Left ventricle myocardium inferior (tissue), 1 donor: ENCODE results near the gene PHF19. TPM values are rescaled to one million over a fixed set of nuclear protein-coding genes. Genes with fewer than 3 reads are reported as not detected.

Experiments used
- DNase-seq: peaks from one replicate; pipeline ENCODE4 v3.0.0-alpha.2; 2020
- H3K27ac ChIP-seq: fragments of 200-600 bp; replicated peaks from 2 replicates; pipeline ENCODE4 v1.8.0; 2021
- H3K27me3 ChIP-seq: fragments of 200-600 bp; 2 replicates; pipeline ENCODE4 v1.8.0; 2021; ENCODE audit warnings: low read depth
- H3K36me3 ChIP-seq: fragments of 200-600 bp; 2 replicates; pipeline ENCODE4 v1.8.0; 2021
- H3K4me1 ChIP-seq: fragments of 200-600 bp; 2 replicates; pipeline ENCODE4 v1.8.0; 2021
- H3K4me3 ChIP-seq: fragments of 200-600 bp; 2 replicates; pipeline ENCODE4 v1.8.0; 2021; ENCODE audit warnings: mild to moderate bottlenecking, moderate library complexity
- H3K9me3 ChIP-seq: fragments of 200-600 bp; replicated peaks from 2 replicates; pipeline ENCODE4 v1.8.0; 2021
- CTCF ChIP-seq: fragments of 200-600 bp; IDR thresholded peaks from 2 replicates; pipeline ENCODE4 v1.8.0; 2021; ENCODE audit warnings: antibody characterized with exemption, mild to moderate bottlenecking, borderline replicate concordance
- intact Hi-C: fragments of 100-400 bp; cut with micrococcal nuclease; formaldehyde crosslinking; loops from one replicate; pipeline ENCODE4 v1.11.0; 2022
- total RNA-seq: library from RNA; stranded (reverse); fragmentation: NEBNext Ultra II Directional; extraction: Animal tissue kit (Norgen Biotek cat#: 25700); gene quantifications from one replicate; pipeline ENCODE4 v1.2.1, GENCODE V29; 2021
- donor health status: DM: no; HTN: yes; CAD: no; lungs with severe emphysema.

Gene PHF19
- total RNA-seq, 1 donor from 2014 or later: 13.0 TPM

- Histone ChIP-seq H3K27ac (peak overlapping the region; percentile 88), H3K4me1 (peaks cover 9% of the 10 kb centered on the region), H3K27me3 (no peaks in the 10 kb centered on the region), H3K4me3 (peak overlapping the region; percentile 71), H3K36me3 (peaks cover 12% of the 10 kb centered on the region), H3K9me3 (no peaks in the 10 kb centered on the region)
- no peak for TF ChIP-seq CTCF
- intact Hi-C loops: no loop called here
- no peak for DNase-seq
Measured at GRCh38 chr9:120868339-120868675, 8.7 kb downstream of the PHF19 start.

GRCh38 chr9:120867676-120868338 is 9.2 kb downstream of the PHF19 start:
- Histone ChIP-seq H3K27ac (peak overlapping the region; percentile 88), H3K4me3 (peak overlapping the region; percentile 71), H3K27me3 (no peaks in the 10 kb centered on the region), H3K9me3 (no peaks in the 10 kb centered on the region), H3K36me3 (peaks cover 12% of the 10 kb centered on the region), H3K4me1 (peaks cover 9% of the 10 kb centered on the region)
- intact Hi-C loops: no loop called here
- no peak for DNase-seq
- no peak for TF ChIP-seq CTCF

GRCh38 chr9:120866651-120867050 is 10.3 kb downstream of the PHF19 start:
- Histone ChIP-seq H3K36me3 (peaks cover 12% of the 10 kb centered on the region), H3K4me3 (no peak overlapping the region), H3K27ac (no peak overlapping the region), H3K27me3 (no peaks in the 10 kb centered on the region), H3K9me3 (no peaks in the 10 kb centered on the region), H3K4me1 (peaks cover 9% of the 10 kb centered on the region)
- TF ChIP-seq CTCF: no peak
- intact Hi-C loops: no loop called here
- no peak for DNase-seq

GRCh38 chr9:120865809-120866208 is 11.2 kb downstream of the PHF19 start:
- no peaks in the 10 kb centered on the region for H3K9me3 ChIP-seq
- no peak overlapping the region for H3K27ac ChIP-seq
- H3K4me3 ChIP-seq: no peak overlapping the region
- H3K4me1 ChIP-seq: peaks cover 9% of the 10 kb centered on the region
- no peak for TF ChIP-seq CTCF
- no peak for DNase-seq
- no peaks in the 10 kb centered on the region for H3K27me3 ChIP-seq
- H3K36me3 ChIP-seq: peaks cover 17% of the 10 kb centered on the region
- intact Hi-C loops: no loop called here

- intact Hi-C loops: no loop called here
- peaks cover 24% of the 10 kb centered on the region for H3K36me3 ChIP-seq
- no peaks in the 10 kb centered on the region for H3K27me3 ChIP-seq
- peaks cover 9% of the 10 kb centered on the region for H3K4me1 ChIP-seq
- no peaks in the 10 kb centered on the region for H3K9me3 ChIP-seq
- H3K4me3 ChIP-seq: no peak overlapping the region
- no peak for TF ChIP-seq CTCF
- no peak overlapping the region for H3K27ac ChIP-seq
- DNase-seq: no peak
Measured at GRCh38 chr9:120865176-120865575, 11.8 kb downstream of the PHF19 start.
